ENCODE results near the gene UBAC2. TPM values are rescaled to one million over a fixed set of nuclear protein-coding genes. Genes with fewer than 3 reads are reported as not detected.

UBAC2 gene
- total and polyA plus RNA-seq, 4 experiments from 2014 or later = 88.4 to 161 (median 101) TPM

- ChIA-PET POLR2A (ENCODE audit: partially characterized antibody) (interaction anchor here (0.6 to 4.7 kb wide), 13 partner anchors 9 to 244 kb away, joined by 3 to 152 read pairs (median 5); partner anchors contain the start of genes TM9SF2 and UBAC2), CTCF (ENCODE audit: partially characterized antibody) (interaction anchor here (0.6 to 5.1 kb wide), 11 partner anchors 8 to 387 kb away, joined by 3 to 77 read pairs (median 6); partner anchors contain the start of gene UBAC2)
- Mint-ChIP-seq H3K27ac (peak overlapping the region; percentile 57 to 90 (median 74)), H3K4me1 (peaks cover 48 to 78% (median 58%) of the 10 kb centered on the region in 4 donors), H3K4me3 (peak overlapping the region; percentile 80 to 91 (median 84)), H3K9me3 (peaks cover 0 to 2% (median 0%) of the 10 kb centered on the region in 8 donors), H3K27me3 (no peaks in the 10 kb centered on the region), H3K36me3 (peaks cover 26 to 43% of the 10 kb centered on the region in 2 donors)
- intact Hi-C loops (cut with micrococcal nuclease) = loop anchor here (1.0 to 5.0 kb wide), 3 partner anchors 18 to 169 kb away; no protein-coding TSS in a partner anchor
- Histone ChIP-seq H3K4me1 (ENCODE audit: insufficient read depth, low read length) (peaks cover 55% of the 10 kb centered on the region), H3K36me3 (ENCODE audit: insufficient read depth, low read length) (peaks cover 11% of the 10 kb centered on the region), H3K27ac (ENCODE audit: low read depth, low read length) (peak overlapping the region; percentile 39), H3K4me3 (ENCODE audit: low read length in 2 of 2) (peak overlapping the region; percentile 58 to 63), H3K27me3 (ENCODE audit: insufficient read depth, low read length) (no peaks in the 10 kb centered on the region), H3K9me3 (ENCODE audit: control insufficient read depth in 1 of 2, low read length in 2 of 2) (no peaks in the 10 kb centered on the region)
- DNase-seq = peak in 1 of 5 donors; percentile 38
Measured at GRCh38 chr13:99256709-99257108, 56.1 kb downstream of the UBAC2 start.

GRCh38 chr13:99257291-99257690 is 56.6 kb downstream of the UBAC2 start:
- Mint-ChIP-seq H3K27ac (peak overlapping the region in 5 of 7 donors; percentile 25 to 88 (median 77)), H3K27me3 (no peaks in the 10 kb centered on the region), H3K4me1 (peaks cover 44 to 78% (median 56%) of the 10 kb centered on the region in 4 donors), H3K4me3 (peak overlapping the region; percentile 66 to 91 (median 85)), H3K9me3 (peaks cover 0 to 2% (median 0%) of the 10 kb centered on the region in 8 donors), H3K36me3 (peaks cover 20 to 42% of the 10 kb centered on the region in 2 donors)
- CTCF ChIA-PET (ENCODE audit: partially characterized antibody) = interaction anchor here (1.1 to 5.1 kb wide), 10 partner anchors 9 to 180 kb away, joined by 3 to 77 read pairs (median 8); partner anchors contain the start of gene UBAC2
- H3K36me3 ChIP-seq (ENCODE audit: insufficient read depth, low read length) = peaks cover 11% of the 10 kb centered on the region
- peak overlapping the region in 1 of 2 donors; percentile 39 for H3K4me3 ChIP-seq (ENCODE audit: low read length in 2 of 2)
- intact Hi-C loops (cut with micrococcal nuclease) = loop anchor here (2.0 to 5.0 kb wide), 2 partner anchors 18 to 170 kb away; no protein-coding TSS in a partner anchor
- H3K27ac ChIP-seq (ENCODE audit: low read depth, low read length) = peak overlapping the region; percentile 60
- no peaks in the 10 kb centered on the region for H3K27me3 ChIP-seq (ENCODE audit: insufficient read depth, low read length)
- H3K4me1 ChIP-seq (ENCODE audit: insufficient read depth, low read length) = peaks cover 50% of the 10 kb centered on the region
- POLR2A ChIA-PET (ENCODE audit: partially characterized antibody) = interaction anchor here (1.0 to 4.7 kb wide), 17 partner anchors 13 to 244 kb away, joined by 3 to 152 read pairs (median 5); partner anchors contain the start of genes TM9SF2 and UBAC2
- no peaks in the 10 kb centered on the region for H3K9me3 ChIP-seq (ENCODE audit: control insufficient read depth in 1 of 2, low read length in 2 of 2)
- no peak for DNase-seq

GRCh38 chr13:99258210-99258860 is 57.7 kb downstream of the UBAC2 start, which contains the start of gene GPR18:
Gene GPR18, minus strand, starts transcription at chr13:99258379. Its CDS starts 2,507 bp downstream, at chr13:99255872.
- peaks cover 47 to 85% (median 59%) of the 10 kb centered on the region in 4 donors for H3K4me1 Mint-ChIP-seq
- intact Hi-C loops (cut with micrococcal nuclease) = loop anchor here (5.0 kb wide), 1 partner anchor 171 kb away; no protein-coding TSS in a partner anchor
- no peaks in the 10 kb centered on the region for H3K27me3 Mint-ChIP-seq
- Histone ChIP-seq H3K9me3 (ENCODE audit: control insufficient read depth in 1 of 2, low read length in 2 of 2) (no peaks in the 10 kb centered on the region), H3K4me3 (ENCODE audit: low read length in 2 of 2) (peak within 1 kb of the TSS; percentile 52 to 67), H3K4me1 (ENCODE audit: insufficient read depth, low read length) (peaks cover 55% of the 10 kb centered on the region), H3K36me3 (ENCODE audit: insufficient read depth, low read length) (peaks cover 11% of the 10 kb centered on the region), H3K27ac (ENCODE audit: low read depth, low read length) (peak within 1 kb of the TSS; percentile 60), H3K27me3 (ENCODE audit: insufficient read depth, low read length) (no peaks in the 10 kb centered on the region)
- peak within 1 kb of the TSS; percentile 84 to 96 (median 94) for H3K27ac Mint-ChIP-seq
- peak; percentile 50 to 69 (median 62) for DNase-seq
- ChIA-PET POLR2A (ENCODE audit: partially characterized antibody) (interaction anchor here (0.6 to 4.7 kb wide), 29 partner anchors 8 to 238 kb away, joined by 3 to 152 read pairs (median 4); partner anchors contain the start of genes GPR183 and UBAC2), CTCF (ENCODE audit: partially characterized antibody) (interaction anchor here (0.8 to 5.1 kb wide), 12 partner anchors 8 to 243 kb away, joined by 3 to 77 read pairs (median 7); partner anchors contain the start of genes TM9SF2 and UBAC2)
- H3K9me3 Mint-ChIP-seq = peaks cover 0 to 2% (median 0%) of the 10 kb centered on the region in 8 donors
- peak within 1 kb of the TSS; percentile 89 to 98 (median 94) for H3K4me3 Mint-ChIP-seq
- H3K36me3 Mint-ChIP-seq = peaks cover 20 to 42% of the 10 kb centered on the region in 2 donors

- H3K4me3 Mint-ChIP-seq = peak overlapping the region; percentile 70 to 98 (median 94)
- Histone ChIP-seq H3K36me3 (ENCODE audit: insufficient read depth, low read length) (peaks cover 11% of the 10 kb centered on the region), H3K9me3 (ENCODE audit: control insufficient read depth in 1 of 2, low read length in 2 of 2) (no peaks in the 10 kb centered on the region), H3K27ac (ENCODE audit: low read depth, low read length) (peak overlapping the region; percentile 60), H3K4me1 (ENCODE audit: insufficient read depth, low read length) (peaks cover 61% of the 10 kb centered on the region), H3K4me3 (ENCODE audit: low read length in 2 of 2) (peak overlapping the region; percentile 25 to 52), H3K27me3 (ENCODE audit: insufficient read depth, low read length) (no peaks in the 10 kb centered on the region)
- H3K4me1 Mint-ChIP-seq = peaks cover 49 to 86% (median 61%) of the 10 kb centered on the region in 4 donors
- peaks cover 15 to 39% of the 10 kb centered on the region in 2 donors for H3K36me3 Mint-ChIP-seq
- no peaks in the 10 kb centered on the region for H3K27me3 Mint-ChIP-seq
- ChIA-PET CTCF (ENCODE audit: partially characterized antibody) (interaction anchor here (0.8 to 5.1 kb wide), 16 partner anchors 8 to 243 kb away, joined by 3 to 77 read pairs (median 7); partner anchors contain the start of genes TM9SF2 and UBAC2), POLR2A (ENCODE audit: partially characterized antibody) (interaction anchor here (0.5 to 4.7 kb wide), 21 partner anchors 9 to 237 kb away, joined by 3 to 152 read pairs (median 5); partner anchors contain the start of gene UBAC2)
- intact Hi-C loops (cut with micrococcal nuclease) = loop anchor here (1.0 to 5.0 kb wide), 2 partner anchors 58 to 172 kb away; no protein-coding TSS in a partner anchor
- peaks cover 0 to 2% (median 0%) of the 10 kb centered on the region in 8 donors for H3K9me3 Mint-ChIP-seq
- DNase-seq = peak in 4 of 5 donors; percentile 38 to 60 (median 56)
- peak overlapping the region; percentile 84 to 96 (median 94) for H3K27ac Mint-ChIP-seq
Measured at GRCh38 chr13:99258946-99259345, 58.3 kb downstream of the UBAC2 start.

GRCh38 chr13:99260216-99260615 is 59.6 kb downstream of the UBAC2 start:
- intact Hi-C loops (cut with micrococcal nuclease) = loop anchor here (10.0 kb wide), 2 partner anchors 355 to 1255 kb away; no protein-coding TSS in a partner anchor
- Histone ChIP-seq H3K36me3 (ENCODE audit: insufficient read depth, low read length) (peaks cover 5% of the 10 kb centered on the region), H3K27me3 (ENCODE audit: insufficient read depth, low read length) (no peaks in the 10 kb centered on the region), H3K9me3 (ENCODE audit: control insufficient read depth in 1 of 2, low read length in 2 of 2) (no peaks in the 10 kb centered on the region), H3K27ac (ENCODE audit: low read depth, low read length) (peak overlapping the region; percentile 12), H3K4me1 (ENCODE audit: insufficient read depth, low read length) (peaks cover 67% of the 10 kb centered on the region), H3K4me3 (ENCODE audit: low read length in 2 of 2) (no peak overlapping the region)
- DNase-seq = no peak
- Mint-ChIP-seq H3K9me3 (peaks cover 0 to 2% (median 0%) of the 10 kb centered on the region in 8 donors), H3K36me3 (peaks cover 5 to 30% of the 10 kb centered on the region in 2 donors), H3K4me3 (peak overlapping the region; percentile 16 to 95 (median 65)), H3K27ac (peak overlapping the region; percentile 48 to 95 (median 92)), H3K27me3 (no peaks in the 10 kb centered on the region), H3K4me1 (peaks cover 47 to 86% (median 61%) of the 10 kb centered on the region in 4 donors)
- ChIA-PET CTCF (ENCODE audit: partially characterized antibody) (interaction anchor here (0.5 to 2.8 kb wide), 15 partner anchors 9 to 176 kb away, joined by 3 to 26 read pairs (median 4); no protein-coding TSS in a partner anchor), POLR2A (ENCODE audit: partially characterized antibody) (interaction anchor here (0.8 to 2.7 kb wide), 5 partner anchors 10 to 127 kb away, joined by 3 to 30 read pairs (median 3); partner anchors contain the start of gene UBAC2)

- Mint-ChIP-seq H3K9me3 (peaks cover 0 to 2% (median 0%) of the 10 kb centered on the region in 8 donors), H3K36me3 (peaks cover 0 to 27% of the 10 kb centered on the region in 2 donors), H3K27ac (peak overlapping the region; percentile 30 to 84 (median 48)), H3K4me1 (peaks cover 49 to 85% (median 63%) of the 10 kb centered on the region in 4 donors), H3K27me3 (no peaks in the 10 kb centered on the region), H3K4me3 (no peak overlapping the region)
- Histone ChIP-seq H3K4me3 (ENCODE audit: low read length in 2 of 2) (no peak overlapping the region), H3K4me1 (ENCODE audit: insufficient read depth, low read length) (peaks cover 65% of the 10 kb centered on the region), H3K27ac (ENCODE audit: low read depth, low read length) (no peak overlapping the region), H3K36me3 (ENCODE audit: insufficient read depth, low read length) (no peaks in the 10 kb centered on the region), H3K27me3 (ENCODE audit: insufficient read depth, low read length) (no peaks in the 10 kb centered on the region), H3K9me3 (ENCODE audit: control insufficient read depth in 1 of 2, low read length in 2 of 2) (no peaks in the 10 kb centered on the region)
- intact Hi-C loops (cut with micrococcal nuclease) = loop anchor here (10.0 kb wide), 2 partner anchors 356 to 1254 kb away; no protein-coding TSS in a partner anchor
- no peak for DNase-seq
- POLR2A ChIA-PET (ENCODE audit: partially characterized antibody) = interaction anchor here (0.7 to 2.7 kb wide), 4 partner anchors 21 to 60 kb away, joined by 3 to 30 read pairs (median 4); partner anchors contain the start of gene UBAC2
- CTCF ChIA-PET (ENCODE audit: partially characterized antibody) = interaction anchor here (1.4 to 2.8 kb wide), 8 partner anchors 8 to 175 kb away, joined by 3 to 26 read pairs (median 7); no protein-coding TSS in a partner anchor
Measured at GRCh38 chr13:99261059-99261458, 60.4 kb downstream of the UBAC2 start.

All from CD4-positive, alpha-beta memory T cell (primary cell).